Mesangial cell (primary cell): Measurements from ENCODE around the gene TRPV5. TPM values are rescaled to one million over a fixed set of nuclear protein-coding genes. Genes with fewer than 3 reads are reported as not detected.

Experiments used
- total RNA-seq: library from RNA; depleted of rRNA; stranded (reverse); fragments of >200 nt; gene quantifications from 2 replicates; pipeline ENCODE4 v1.2.3, GENCODE V29; 2015

Gene TRPV5
- total RNA-seq = not detected in 2 replicates

GRCh38 chr7:142933624-142934023 is at the start of gene TRPV5:
TRPV5 (minus strand) TSS chr7:142933746; CDS start chr7:142933459, 287 bp downstream.

GRCh38 chr7:142961973-142962926 is 28.7 kb upstream of the TRPV5 start, which contains the start of gene KEL:
KEL (minus strand) TSS chr7:142962363; CDS start chr7:142962206, 157 bp downstream.

GRCh38 chr7:142939226-142939910 is 5.8 kb upstream of the TRPV5 start, which contains the start of gene LLCFC1:
LLCFC1 (plus strand) TSS chr7:142939484; CDS start chr7:142939622, 138 bp downstream.

GRCh38 chr7:142885311-142886230 is 48.0 kb downstream of the TRPV5 start, which contains the start of gene TRPV6:
TRPV6 (minus strand) TSS chr7:142885745.

Other genes with a start within 250 kb of the TRPV5 start
- not detected in 2 replicates for gene PRSS1, start 184.3 kb downstream of the TRPV5 start, total RNA-seq
- not detected in 2 replicates for gene PRSS2, start 162.8 kb downstream of the TRPV5 start, total RNA-seq
- 4.2 and 5.5 TPM in 2 replicates for gene EPHB6, start 78.7 kb downstream of the TRPV5 start, total RNA-seq
- gene TRPV6, start 48.0 kb downstream of the TRPV5 start, total RNA-seq = not detected in 2 replicates
- gene LLCFC1, start 5.7 kb upstream of the TRPV5 start, total RNA-seq = not detected in 2 replicates
- 0.13 TPM in 1 of 2 replicates, not detected in the other for gene KEL, start 28.6 kb upstream of the TRPV5 start, total RNA-seq
- not detected in 2 replicates for gene OR9A2, start 93.4 kb upstream of the TRPV5 start, total RNA-seq
- not detected in 2 replicates for gene OR6V1, start 118.6 kb upstream of the TRPV5 start, total RNA-seq
- not detected in 2 replicates for gene PIP, start 198.3 kb upstream of the TRPV5 start, total RNA-seq
- not detected in 2 replicates for gene TAS2R39, start 249.7 kb upstream of the TRPV5 start, total RNA-seq